PC-9 (cell line): ENCODE results near the gene ICAM2.

ENCODE experiments used
- CTCF ChIP-seq: fragments of 200-600 bp; sonication (generic); conservative IDR thresholded peaks from 2 replicates; pipeline ENCODE4 v1.6.1; 2017; ENCODE audit warnings: mixed run types, antibody characterized with exemption, mild to moderate bottlenecking, moderate library complexity
- EZH2 ChIP-seq: fragments of 200-600 bp; sonication (generic); IDR thresholded peaks from 2 replicates; pipeline ENCODE4 v1.8.0; 2017; ENCODE audit warnings: antibody characterized with exemption, low read depth

- TF ChIP-seq CTCF (no peak), EZH2 (no peak)
Measured at GRCh38 chr17:64038331-64039105, 18.1 kb upstream of the ICAM2 start.
